Stimulated activated CD4-positive, alpha-beta T cell treated with anti-CD3 and anti-CD28 coated beads, Interleukin-2, amount 100 ng/mL, for 48 hours (primary cell): Measurements from ENCODE around the gene USHBP1.
"Not testable (repeated sequence)": the region's sequence is repeated elsewhere in the genome, so short reads cannot be mapped to it uniquely, and the experiment has no call there.

ENCODE experiments used
- DNase-seq, 2 donors: peaks; one replicate each; pipeline ENCODE4 v3.0.0-alpha.2; 2020

The USHBP1 gene

GRCh38 chr19:17295551-17295950 is 31.0 kb upstream of the USHBP1 start:
- DNase-seq: not testable (repeated sequence)

- peak; percentile 54 to 73 for DNase-seq
Observed at GRCh38 chr19:17294051-17294891, 29.7 kb upstream of the USHBP1 start.

GRCh38 chr19:17293605-17294004 is 29.1 kb upstream of the USHBP1 start:
- DNase-seq: no peak

GRCh38 chr19:17292301-17293074 is 27.9 kb upstream of the USHBP1 start:
- DNase-seq: peak; percentile 77 to 87

GRCh38 chr19:17289489-17289888 is 24.9 kb upstream of the USHBP1 start:
- DNase-seq: peak; percentile 49 to 55

- DNase-seq: no peak
Observed at GRCh38 chr19:17286752-17287151, 22.2 kb upstream of the USHBP1 start.

- DNase-seq: no peak
Observed at GRCh38 chr19:17286263-17286662, 21.7 kb upstream of the USHBP1 start.

GRCh38 chr19:17285415-17286135 is 21.0 kb upstream of the USHBP1 start:
- DNase-seq: no peak

GRCh38 chr19:17283504-17283996 is 19.0 kb upstream of the USHBP1 start:
- no peak for DNase-seq

- DNase-seq: peak; percentile 79 to 82
Observed at GRCh38 chr19:17282488-17283125, 18.1 kb upstream of the USHBP1 start.

GRCh38 chr19:17281391-17282304 is 17.1 kb upstream of the USHBP1 start, which contains the start of gene ANKLE1:
TSS of gene ANKLE1 (plus strand) at chr19:17281901. CDS start at chr19:17281921, 20 bp downstream.
- no peak for DNase-seq

GRCh38 chr19:17279436-17279835 is 14.9 kb upstream of the USHBP1 start:
- DNase-seq: no peak

GRCh38 chr19:17275441-17276175 is 11.1 kb upstream of the USHBP1 start:
- no peak for DNase-seq

- not testable (repeated sequence) for DNase-seq
Observed at GRCh38 chr19:17274892-17275291, 10.3 kb upstream of the USHBP1 start.

GRCh38 chr19:17268754-17269153 is 4.2 kb upstream of the USHBP1 start:
- DNase-seq: no peak

GRCh38 chr19:17266975-17267788 is 2.6 kb upstream of the USHBP1 start, which contains the start of gene BABAM1:
TSS of gene BABAM1 (plus strand) at chr19:17267443. CDS start at chr19:17268807, 1,364 bp downstream.
- peak; percentile 85 to 90 for DNase-seq

GRCh38 chr19:17266589-17266974 is 2.0 kb upstream of the USHBP1 start:
- DNase-seq: no peak

- no peak for DNase-seq
Observed at GRCh38 chr19:17266026-17266425, 1.5 kb upstream of the USHBP1 start.
